HepG2 (cell line): Measurements from ENCODE around the gene IL18R1. TPM values are rescaled to one million over a fixed set of nuclear protein-coding genes. Genes with fewer than 3 reads are reported as not detected.

Experiments used
- NFRKB ChIP-seq: fragments of 450-650 bp; IDR thresholded peaks from 2 replicates; pipeline ENCODE4 v1.6.1; 2017
- RBAK ChIP-seq: sonication (generic); formaldehyde crosslinking; IDR thresholded peaks from 2 replicates; pipeline ENCODE4 v1.5.1; 2020; ENCODE audit warnings: mild to moderate bottlenecking, missing genetic modification reagents
- ZNF274 ChIP-seq: sonication (generic); formaldehyde crosslinking; IDR thresholded peaks from 2 replicates; pipeline ENCODE4 v1.5.1; 2020; ENCODE audit warnings: mild to moderate bottlenecking, missing genetic modification reagents
- ZNF30 ChIP-seq: sonication (generic); formaldehyde crosslinking; IDR thresholded peaks from 2 replicates; pipeline ENCODE4 v1.5.0; 2020; ENCODE audit warnings: mild to moderate bottlenecking, missing genetic modification reagents
- ZNF460 ChIP-seq: sonication (generic); formaldehyde crosslinking; IDR thresholded peaks from 2 replicates; pipeline ENCODE4 v1.5.1; 2020; ENCODE audit warnings: missing genetic modification reagents, mild to moderate bottlenecking, borderline replicate concordance
- ZNF468 ChIP-seq: sonication (generic); formaldehyde crosslinking; IDR thresholded peaks from 2 replicates; pipeline ENCODE4 v1.8.0; 2022; ENCODE audit warnings: mild to moderate bottlenecking, moderate library complexity, missing genetic modification reagents
- ZNF496 ChIP-seq: sonication (generic); formaldehyde crosslinking; IDR thresholded peaks from 2 replicates; pipeline ENCODE4 v1.8.1; 2023; ENCODE audit warnings: mild to moderate bottlenecking, moderate library complexity, missing genetic modification reagents; ENCODE audit not compliant: insufficient replicate concordance
- ZNF674 ChIP-seq: sonication (generic); formaldehyde crosslinking; IDR thresholded peaks from 2 replicates; pipeline ENCODE4 v1.5.0; 2020; ENCODE audit warnings: low read depth, mild to moderate bottlenecking, missing genetic modification reagents
- microRNA-seq: library from miRNA; unstranded; fragments of <30 nt; microRNA quantifications from one replicate; pipeline ENCODE4, GENCODE V29; 2020
- polyA plus RNA-seq, 8 experiments: library from polyadenylated mRNA; depleted of rRNA in 3 of 8; stranded (reverse) in 7 of 8; unstranded in 1 of 8; fragments of >200 nt; fragmentation: Illumina TruSeq in 4 of 8; extraction: Trizol in 4 of 8; gene quantifications; 2 replicates each; pipeline versions ENCODE4 v1.2.1 to v1.2.3, GENCODE V29; 2011 to 2016; ENCODE audit warnings: low read depth in 4 of 8, missing spikeins in 1 of 8, mixed read lengths in 1 of 8; ENCODE audit not compliant: insufficient read depth in 1 of 8
- small RNA-seq, 3 experiments: library from RNA; depleted of rRNA; stranded (forward); fragments of <200 nt; gene quantifications; one replicate each; pipeline ENCODE3, GENCODE V24; 2012; ENCODE audit warnings: low read depth in 2 of 3, low replicate concordance in 1 of 3; ENCODE audit not compliant: insufficient read length in 3 of 3, insufficient read depth in 2 of 3
- total RNA-seq, 5 experiments: library from RNA; depleted of rRNA; stranded (reverse); fragments of >200 nt; fragmentation: Illumina TruSeq; extraction: Trizol; gene quantifications; 2 replicates each; pipeline ENCODE4 v1.2.3, GENCODE V29; 2016; ENCODE audit warnings: low read depth in 1 of 5
- TF ChIP-seq, protein P1 (sequence below): sonication (generic); formaldehyde crosslinking; IDR thresholded peaks from 2 replicates; pipeline ENCODE4 v1.4.0; 2020; ENCODE audit warnings: low read depth, mild to moderate bottlenecking, missing genetic modification reagents

The IL18R1 gene
- total and polyA plus RNA-seq, 2 of the 13 experiments (the other 11 are each of a cell fraction or from before 2014, with no cell fraction given) = 0.01 to 0.04 TPM

- no peak for TF ChIP-seq ZNF30
- TF ChIP-seq, protein P1, sequence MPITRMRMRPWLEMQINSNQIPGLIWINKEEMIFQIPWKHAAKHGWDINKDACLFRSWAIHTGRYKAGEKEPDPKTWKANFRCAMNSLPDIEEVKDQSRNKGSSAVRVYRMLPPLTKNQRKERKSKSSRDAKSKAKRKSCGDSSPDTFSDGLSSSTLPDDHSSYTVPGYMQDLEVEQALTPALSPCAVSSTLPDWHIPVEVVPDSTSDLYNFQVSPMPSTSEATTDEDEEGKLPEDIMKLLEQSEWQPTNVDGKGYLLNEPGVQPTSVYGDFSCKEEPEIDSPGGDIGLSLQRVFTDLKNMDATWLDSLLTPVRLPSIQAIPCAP (CRISPR knock-in tag) = no peak
- no peak for TF ChIP-seq ZNF674
- no peak for TF ChIP-seq ZNF468
- TF ChIP-seq RBAK (CRISPR knock-in tag) = no peak
- TF ChIP-seq NFRKB = no peak
- no peak for TF ChIP-seq ZNF496
- no peak for TF ChIP-seq ZNF460 (CRISPR knock-in tag)
- TF ChIP-seq ZNF274 = no peak
- TF ChIP-seq, all 625 proteins: peak for 0
Measured at GRCh38 chr2:102446936-102447335, 91.3 kb downstream of the IL18R1 start (continued).

Small RNA genes lying within 50 kb of the gene (microRNA-seq; reads per million reads assigned to microRNA genes)
- not detected for gene MIR4772

Small RNA genes lying within 50 kb of the gene (small RNA-seq; reads per million reads assigned to genes)
- gene MIR4772 = 0 reads per million in 3 experiments

Other genes with a start within 250 kb of the IL18R1 start
- gene IL1R1, start 213.1 kb upstream of the IL18R1 start, total RNA-seq (2016; rRNA removed; fragmentation: Illumina TruSeq; extraction: Trizol) = 38.0 and 48.3 TPM in 2 replicates
- gene IL1R1, start 213.1 kb upstream of the IL18R1 start, polyA plus RNA-seq (2011; rRNA removed) = 81.2 and 93.1 TPM in 2 replicates
- not detected in 2 replicates for gene IL1RL2, start 168.8 kb upstream of the IL18R1 start, total RNA-seq (2016; rRNA removed; fragmentation: Illumina TruSeq; extraction: Trizol)
- gene IL1RL2, start 168.8 kb upstream of the IL18R1 start, polyA plus RNA-seq (2011; rRNA removed) = 0.03 TPM in 1 of 2 replicates, not detected in the other
- 0.02 and 0.06 TPM in 2 replicates for gene IL1RL1, start 44.2 kb upstream of the IL18R1 start, total RNA-seq (2016; rRNA removed; fragmentation: Illumina TruSeq; extraction: Trizol)
- 0.03 and 0.04 TPM in 2 replicates for gene IL1RL1, start 44.2 kb upstream of the IL18R1 start, polyA plus RNA-seq (2011; rRNA removed)
- gene IL18RAP, start 67.4 kb downstream of the IL18R1 start, total RNA-seq (2016; rRNA removed; fragmentation: Illumina TruSeq; extraction: Trizol) = not detected in 2 replicates
- 0.05 TPM in 1 of 2 replicates, not detected in the other for gene IL18RAP, start 67.4 kb downstream of the IL18R1 start, polyA plus RNA-seq (2011; rRNA removed)
- not detected in 2 replicates for gene SLC9A4, start 117.4 kb downstream of the IL18R1 start, total RNA-seq (2016; rRNA removed; fragmentation: Illumina TruSeq; extraction: Trizol)
- gene SLC9A4, start 117.4 kb downstream of the IL18R1 start, polyA plus RNA-seq (2011; rRNA removed) = not detected in 2 replicates